Measurements from ENCODE around the gene ACP7. TPM values are rescaled to one million over a fixed set of nuclear protein-coding genes. Genes with fewer than 3 reads are reported as not detected.
A peak's percentile ranks its signal among the peaks of the same experiment; 100 is the strongest.

ACP7 gene
- total and polyA plus RNA-seq, 9 of the 15 experiments (the other 6 are each of a cell fraction or from before 2014, with no cell fraction given): not detected

- peaks cover 10% of the 10 kb centered on the region for H3K9me1 ChIP-seq (ENCODE audit: control insufficient read depth, insufficient read depth, low read length)
- peak overlapping the region in 1 of 2 experiments; percentile 66; a peak in 1 of 4 replicates for H3K9ac ChIP-seq (ENCODE audit: insufficient read depth in 1 of 2, low read depth in 2 of 2, low read length in 2 of 2)
- no peak overlapping the region; the same call in 1 of the 2 replicates for H3K4me2 ChIP-seq (ENCODE audit: insufficient read depth, low read length)
- FAIRE-seq (peak; percentile 37), ATAC-seq (no peak), DNase-seq (ENCODE audit: extremely low read depth in 1 of 4, low spot score in 3 of 4) (no peak)
- in situ Hi-C loops (cut with MboI): no loop called here
- no peak overlapping the region for H3K4me3 ChIP-seq
- intact Hi-C loops (cut with micrococcal nuclease): no loop called here
- 74% methylated on average over 22 of the region's 23 CpGs for WGBS (ENCODE audit: insufficient coverage, low coverage, missing lambda C conversion rate)
- no TSS peak for BruUV-seq (replicated peaks)
- no peak overlapping the region for H2AFZ ChIP-seq (ENCODE audit: low read depth, low read length)
- H3K27me3 ChIP-seq (ENCODE audit: control insufficient read depth in 2 of 2, insufficient read depth in 2 of 2, low read length in 2 of 2): no peaks in the 10 kb centered on the region
- peaks cover 5% of the 10 kb centered on the region; the same call in 1 of the 3 replicates for H3K36me3 ChIP-seq (ENCODE audit: control insufficient read depth, insufficient read depth, low read length)
- H3K79me2 ChIP-seq (ENCODE audit: control insufficient read depth, insufficient read depth, low read length): peaks cover 57% of the 10 kb centered on the region
- H3K4me1 ChIP-seq (replicated peaks in 1 of 2; ENCODE audit: control insufficient read depth in 2 of 2, insufficient read depth in 2 of 2, low read length in 2 of 2): peaks cover 34 to 64% of the 10 kb centered on the region in 2 experiments
- no peak overlapping the region for H3K27ac ChIP-seq (ENCODE audit: extremely low read depth, low read depth, low read length)
- ChIA-PET POLR2A (interaction anchor here (0.6 kb wide), 1 partner anchor 281 kb away, joined by 3 read pairs; no protein-coding TSS in a partner anchor), CTCF (ENCODE audit: low intra/inter-chr PET ratio) (no interaction called here)
- H4K20me1 ChIP-seq (replicated peaks; ENCODE audit: control insufficient read depth, insufficient read depth, low read length): peaks cover 19% of the 10 kb centered on the region
- no peaks in the 10 kb centered on the region for H3K9me3 ChIP-seq (replicated peaks; ENCODE audit: control insufficient read depth, insufficient read depth, low read depth, low read length)
- TF ChIP-seq ZNF347 (CRISPR knock-in tag; IDR thresholded peaks at IDR 0.05; ENCODE audit: low read depth) (no peak), ZNF280B (CRISPR knock-in tag; IDR thresholded peaks at IDR 0.05) (no peak), ZNF695 (CRISPR knock-in tag; IDR thresholded peaks at IDR 0.05) (no peak), GATA2 (CRISPR knock-in tag; IDR thresholded peaks at IDR 0.05) (no peak), FOXO4 (CRISPR knock-in tag; IDR thresholded peaks at IDR 0.05) (no peak), MLLT1 (IDR thresholded peaks at IDR 0.05) (no peak), CBX5 (IDR thresholded peaks at IDR 0.05; ENCODE audit: borderline replicate concordance, low read depth) (no peak), RREB1 (CRISPR knock-in tag; IDR thresholded peaks at IDR 0.05) (no peak), RBBP5 (IDR thresholded peaks at IDR 0.05; ENCODE audit: borderline replicate concordance, insufficient read depth, low read length, poor library complexity, severe bottlenecking) (no peak), BRF1 (IDR thresholded peaks at IDR 0.05; ENCODE audit: borderline replicate concordance, extremely low read depth, insufficient read length) (no peak)
These were observed 73.3 kb downstream of the ACP7 start for GRCh38 chr19:39157275-39157996.

All from K562 (cell line).